Vagina (tissue), 2 donors: ENCODE measurements around the gene CHD8.

ENCODE experiments used
- CTCF ChIP-seq, 3 experiments: fragments of 450-650 bp in 2 of 3; fragments of 200-600 bp in 1 of 3; sonication (generic) in 1 of 3; IDR thresholded peaks; one replicate each; pipeline ENCODE4 v1.5.1; 2017 to 2019; ENCODE audit warnings: antibody characterized with exemption in 3 of 3, mild to moderate bottlenecking in 2 of 3, moderate library complexity in 2 of 3
- POLR2AphosphoS5 ChIP-seq, 2 donors: sonication (generic); formaldehyde crosslinking; IDR thresholded peaks; one replicate each; pipeline ENCODE4 v1.9.0; 2017; ENCODE audit warnings: antibody characterized with exemption in 2 of 2, mild to moderate bottlenecking in 2 of 2, low read depth in 1 of 2; ENCODE audit not compliant: insufficient read depth in 1 of 2

DNA sequence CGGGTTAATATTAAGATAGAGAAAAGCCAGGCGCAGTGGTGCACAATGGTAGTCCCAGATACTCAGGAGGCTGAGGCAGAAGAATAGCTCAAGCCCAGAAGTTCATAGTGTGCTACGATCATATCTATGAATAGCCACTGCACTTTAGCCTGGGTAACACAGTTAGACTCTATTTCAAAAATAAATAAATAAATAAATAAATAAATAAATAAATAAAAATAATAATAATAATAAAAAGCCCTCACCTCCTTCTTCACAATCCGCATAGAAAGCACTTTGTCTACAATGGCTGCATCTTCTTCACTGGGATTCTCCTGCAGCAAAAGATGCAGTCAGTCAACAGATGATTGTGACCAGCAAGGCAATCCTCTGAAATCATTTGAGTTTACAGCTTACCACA is 40.6 kb downstream of the CHD8 start:
- TF ChIP-seq CTCF (IDR thresholded peaks at IDR 0.05) (no peak), POLR2AphosphoS5 (IDR thresholded peaks at IDR 0.05; ENCODE audit: insufficient read depth in 1 of 2, low read depth in 1 of 2) (no peak)
